ENCODE data around the gene MSH4.

GRCh38 chr1:75795703-75796193 is 934 bp upstream of the MSH4 start:
- TF ChIP-seq, protein P1, sequence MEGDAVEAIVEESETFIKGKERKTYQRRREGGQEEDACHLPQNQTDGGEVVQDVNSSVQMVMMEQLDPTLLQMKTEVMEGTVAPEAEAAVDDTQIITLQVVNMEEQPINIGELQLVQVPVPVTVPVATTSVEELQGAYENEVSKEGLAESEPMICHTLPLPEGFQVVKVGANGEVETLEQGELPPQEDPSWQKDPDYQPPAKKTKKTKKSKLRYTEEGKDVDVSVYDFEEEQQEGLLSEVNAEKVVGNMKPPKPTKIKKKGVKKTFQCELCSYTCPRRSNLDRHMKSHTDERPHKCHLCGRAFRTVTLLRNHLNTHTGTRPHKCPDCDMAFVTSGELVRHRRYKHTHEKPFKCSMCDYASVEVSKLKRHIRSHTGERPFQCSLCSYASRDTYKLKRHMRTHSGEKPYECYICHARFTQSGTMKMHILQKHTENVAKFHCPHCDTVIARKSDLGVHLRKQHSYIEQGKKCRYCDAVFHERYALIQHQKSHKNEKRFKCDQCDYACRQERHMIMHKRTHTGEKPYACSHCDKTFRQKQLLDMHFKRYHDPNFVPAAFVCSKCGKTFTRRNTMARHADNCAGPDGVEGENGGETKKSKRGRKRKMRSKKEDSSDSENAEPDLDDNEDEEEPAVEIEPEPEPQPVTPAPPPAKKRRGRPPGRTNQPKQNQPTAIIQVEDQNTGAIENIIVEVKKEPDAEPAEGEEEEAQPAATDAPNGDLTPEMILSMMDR (IDR thresholded peaks at IDR 0.05), result no peak
- TF ChIP-seq POLR2A (IDR thresholded peaks at IDR 0.05), result no peak

Measured in gastroesophageal sphincter (tissue), 3 donors.